K562 (cell line): ENCODE measurements around the gene GLDN.

Source experiments
- BRCA1 ChIP-seq, 2 experiments: fragments of 450-650 bp in 1 of 2; sonication (generic) in 1 of 2; formaldehyde crosslinking in 1 of 2; IDR thresholded peaks; 2 replicates each; pipeline versions ENCODE4 v1.5.0 to v1.6.1; 2017 to 2020; ENCODE audit warnings: mild to moderate bottlenecking in 1 of 2, missing genetic modification reagents in 1 of 2
- CHD2 ChIP-seq: IDR thresholded peaks from 2 replicates; pipeline ENCODE4 v1.6.1; 2011; ENCODE audit warnings: low read depth, low read length
- CTCF ChIP-seq, 3 experiments: IDR thresholded peaks in 2 of 3; conservative IDR thresholded peaks in 1 of 3; 2 replicates each; pipeline ENCODE4 v1.5.1; 2011 to 2012; ENCODE audit warnings: low read length in 3 of 3, mild to moderate bottlenecking in 3 of 3, control low read depth in 2 of 3, improper control_type of control experiment in 1 of 3, inconsistent platforms in 1 of 3, low read depth in 1 of 3, mixed read lengths in 1 of 3, moderate library complexity in 1 of 3; ENCODE audit not compliant: insufficient read depth in 2 of 3
- HCFC1 ChIP-seq: IDR thresholded peaks from 2 replicates; pipeline ENCODE4 v1.6.1; 2012; ENCODE audit warnings: low read depth, low read length, improper control_type of control experiment
- MAZ ChIP-seq, 2 experiments: fragments of 450-650 bp in 1 of 2; sonication (generic) in 1 of 2; formaldehyde crosslinking; IDR thresholded peaks in 1 of 2; conservative IDR thresholded peaks in 1 of 2; 2 replicates each; pipeline versions ENCODE4 v1.4.0 to v1.5.0; 2020; ENCODE audit warnings: mild to moderate bottlenecking in 1 of 2, missing genetic modification reagents in 1 of 2
- MBD1 ChIP-seq: fragments of 250-450 bp; sonication (Bioruptor Pico); IDR thresholded peaks from 2 replicates; pipeline ENCODE4 v1.8.0; 2022; ENCODE audit warnings: inconsistent platforms
- STAT6 ChIP-seq: sonication (generic); formaldehyde crosslinking; IDR thresholded peaks from 2 replicates; pipeline ENCODE4 v1.8.1; 2023; ENCODE audit warnings: mild to moderate bottlenecking, missing genetic modification reagents
- TRIM24 ChIP-seq, 2 experiments: fragments of 450-650 bp; IDR thresholded peaks; 2 replicates each; pipeline ENCODE4 v1.6.1; 2016
- TSC22D4 ChIP-seq: fragments of 450-650 bp; IDR thresholded peaks from 2 replicates; pipeline ENCODE4 v1.6.1; 2016; ENCODE audit warnings: missing genetic modification characterization, missing biosample characterization, control low read depth
- ZNF197 ChIP-seq: fragments of 200-800 bp; sonication (Bioruptor generic); IDR thresholded peaks from 2 replicates; pipeline ENCODE4 v1.6.1; 2016; ENCODE audit warnings: low read depth, missing genetic modification characterization, missing compliant biosample characterization
- ZNF316 ChIP-seq: fragments of 450-650 bp; IDR thresholded peaks from 2 replicates; pipeline ENCODE4 v1.6.1; 2016
- ZNF431 ChIP-seq: sonication (generic); formaldehyde crosslinking; IDR thresholded peaks from 2 replicates; pipeline ENCODE4 v1.8.0; 2022; ENCODE audit warnings: mild to moderate bottlenecking, missing genetic modification reagents
- ZNF707 ChIP-seq: fragments of 250-450 bp; sonication (Bioruptor Pico); conservative IDR thresholded peaks from 2 replicates; pipeline ENCODE4 v1.8.0; 2022; ENCODE audit warnings: inconsistent platforms, mild to moderate bottlenecking, moderate library complexity

GRCh38 chr15:51320843-51321242 is 20.6 kb upstream of the GLDN start:
- TF ChIP-seq ZNF707 (CRISPR knock-in tag) (no peak), STAT6 (CRISPR knock-in tag) (no peak), CTCF (IDR thresholded peaks at IDR 0.05 in 2 of 3, conservative IDR thresholded peaks at IDR 0.05 in 1 of 3; ENCODE audit: insufficient read depth in 2 of 3, low read depth in 1 of 3, low read length in 3 of 3) (no peak), ZNF431 (CRISPR knock-in tag) (no peak), ZNF316 (no peak), HCFC1 (no peak), ZNF197 (CRISPR knock-in tag) (no peak), TRIM24 (IDR thresholded peaks at IDR 0.05) (no peak), BRCA1 (IDR thresholded peaks at IDR 0.05) (no peak), BRCA1 (CRISPR knock-in tag; IDR thresholded peaks at IDR 0.05) (no peak), CHD2 (no peak), MBD1 (CRISPR knock-in tag) (no peak), TSC22D4 (tag) (no peak), MAZ (CRISPR knock-in tag; conservative IDR thresholded peaks at IDR 0.05 in 1 of 2, IDR thresholded peaks at IDR 0.05 in 1 of 2) (no peak)
